Neural cell (in vitro differentiated cells): ENCODE results near the gene GDA.

ENCODE experiments used
- CTCF ChIP-seq: fragments of 450-650 bp; IDR thresholded peaks from 2 replicates; pipeline ENCODE4 v1.5.1; 2014; ENCODE audit warnings: antibody characterized with exemption, mild to moderate bottlenecking, moderate library complexity; ENCODE audit not compliant: poor library complexity, severe bottlenecking
- POLR2AphosphoS5 ChIP-seq: IDR thresholded peaks from 2 replicates; pipeline ENCODE4 v1.6.1; 2012
- REST ChIP-seq: IDR thresholded peaks from 2 replicates; pipeline ENCODE4 v1.6.1; 2012; ENCODE audit warnings: borderline replicate concordance
- TAF1 ChIP-seq: IDR thresholded peaks from 2 replicates; pipeline ENCODE4 v1.6.1; 2012; ENCODE audit warnings: low read depth

GRCh38 chr9:72145733-72146505, 3.3 kb upstream of the GDA start:
- TF ChIP-seq CTCF = no peak
- no peak for TF ChIP-seq POLR2AphosphoS5
- TF ChIP-seq TAF1 = no peak
- no peak for TF ChIP-seq REST
